GM23338 (cell line): ENCODE data around the gene CTDP1. TPM values are rescaled to one million over a fixed set of nuclear protein-coding genes. Genes with fewer than 3 reads are reported as not detected.

ENCODE experiments used
- ATAC-seq: fragments of 200-7000 bp; cut with Tn5 transposase; 3 replicates; pipeline ENCODE4 v1.9.1; 2020
- DNase-seq: peaks from one replicate; pipeline ENCODE4 v3.0.0-alpha.2; 2015; ENCODE audit warnings: low spot score
- H2AFZ ChIP-seq: fragments of 200-600 bp; sonication (generic); 2 replicates; pipeline ENCODE4 v1.8.0; 2016; ENCODE audit warnings: antibody characterized with exemption, mild to moderate bottlenecking, moderate library complexity
- H3F3A ChIP-seq: fragments of 200-600 bp; sonication (generic); replicated peaks from 2 replicates; pipeline ENCODE4 v1.8.0; 2017; ENCODE audit warnings: antibody characterized with exemption, mixed run types, low read depth
- H3K27ac ChIP-seq: fragments of 200-600 bp; sonication (generic); 2 replicates; pipeline ENCODE4 v1.6.1; 2016; ENCODE audit warnings: low read depth
- H3K27me3 ChIP-seq: fragments of 200-600 bp; sonication (generic); 2 replicates; pipeline ENCODE4 v1.8.0; 2016; ENCODE audit warnings: mild to moderate bottlenecking, mixed run types, moderate library complexity; ENCODE audit not compliant: insufficient read depth
- H3K36me3 ChIP-seq: fragments of 200-600 bp; sonication (generic); 2 replicates; pipeline ENCODE4 v1.8.0; 2016; ENCODE audit warnings: mild to moderate bottlenecking; ENCODE audit not compliant: insufficient read depth
- H3K4me1 ChIP-seq: fragments of 200-600 bp; sonication (generic); 2 replicates; pipeline ENCODE4 v1.8.0; 2016; ENCODE audit warnings: mild to moderate bottlenecking, moderate library complexity; ENCODE audit not compliant: insufficient read depth
- H3K4me2 ChIP-seq: fragments of 200-600 bp; sonication (generic); 2 replicates; pipeline ENCODE4 v1.7.1; 2017; ENCODE audit warnings: mixed run types
- H3K4me3 ChIP-seq: fragments of 200-600 bp; sonication (generic); 2 replicates; pipeline ENCODE4 v1.6.1; 2016; ENCODE audit warnings: mixed run types
- H3K79me2 ChIP-seq: fragments of 200-600 bp; sonication (generic); replicated peaks from 2 replicates; pipeline ENCODE4 v1.8.0; 2017; ENCODE audit warnings: mild to moderate bottlenecking; ENCODE audit not compliant: insufficient read depth
- H3K9me2 ChIP-seq: fragments of 200-600 bp; sonication (generic); 2 replicates; pipeline ENCODE4 v1.8.0; 2017; ENCODE audit not compliant: insufficient read depth
- H4K20me1 ChIP-seq: fragments of 200-600 bp; sonication (generic); replicated peaks from 2 replicates; pipeline ENCODE4 v1.8.0; 2017; ENCODE audit warnings: mild to moderate bottlenecking; ENCODE audit not compliant: insufficient read depth
- H3K27ac Mint-ChIP-seq: 2 replicates; pipeline ENCODE4 v1.8.0; 2020; ENCODE audit warnings: inconsistent platforms, mild to moderate bottlenecking, moderate library complexity, mixed read lengths
- H3K27me3 Mint-ChIP-seq: 3 replicates; pipeline ENCODE4 v1.8.0; 2022; ENCODE audit warnings: low read depth, mild to moderate bottlenecking, moderate library complexity, mixed read lengths, inconsistent platforms; ENCODE audit not compliant: insufficient read depth, poor library complexity
- H3K36me3 Mint-ChIP-seq: 3 replicates; pipeline ENCODE4 v1.8.0; 2021; ENCODE audit warnings: low read depth, mild to moderate bottlenecking, inconsistent platforms, moderate library complexity, mixed read lengths
- H3K4me1 Mint-ChIP-seq: 3 replicates; pipeline ENCODE4 v1.8.0; 2020; ENCODE audit warnings: mild to moderate bottlenecking, inconsistent platforms, mixed read lengths
- H3K4me3 Mint-ChIP-seq: 3 replicates; pipeline ENCODE4 v1.8.0; 2021; ENCODE audit warnings: moderate library complexity, mild to moderate bottlenecking, inconsistent platforms, mixed read lengths
- H3K9me3 Mint-ChIP-seq: 3 replicates; pipeline ENCODE4 v1.8.0; 2020; ENCODE audit warnings: moderate library complexity, mild to moderate bottlenecking, inconsistent platforms, mixed read lengths
- CTCF ChIP-seq, 2 experiments: fragments of 200-600 bp in 1 of 2; sonication (generic) in 1 of 2; conservative IDR thresholded peaks; 2 replicates each; pipeline versions ENCODE4 v1.5.1 to v1.6.1; 2016 to 2017; ENCODE audit warnings: antibody characterized with exemption in 2 of 2, low read depth in 2 of 2, mild to moderate bottlenecking in 2 of 2, moderate library complexity in 1 of 2
- NANOG ChIP-seq: IDR thresholded peaks from 2 replicates; pipeline ENCODE4 v1.6.1; 2016; ENCODE audit warnings: antibody characterized with exemption, borderline replicate concordance
- ZNF114 ChIP-seq: fragments of 250-450 bp; sonication (Bioruptor Pico); IDR thresholded peaks from 2 replicates; pipeline ENCODE4 v1.5.0; 2020; ENCODE audit warnings: mild to moderate bottlenecking, moderate library complexity
- ZNF331 ChIP-seq: fragments of 250-450 bp; sonication (Bioruptor Pico); IDR thresholded peaks from 2 replicates; pipeline ENCODE4 v1.5.0; 2020; ENCODE audit warnings: low read depth, mild to moderate bottlenecking, moderate library complexity
- ZNF462 ChIP-seq: fragments of 250-450 bp; sonication (Bioruptor Pico); IDR thresholded peaks from 2 replicates; pipeline ENCODE4 v1.5.0; 2020; ENCODE audit warnings: mild to moderate bottlenecking, moderate library complexity
- polyA plus RNA-seq: library from polyadenylated mRNA; unstranded; fragments of >200 nt; fragmentation: Nextera tagmentation; extraction: Ambion mirVana; gene quantifications from 2 replicates; pipeline ENCODE4 v1.2.1, GENCODE V29; 2016
- total RNA-seq: library from RNA; depleted of rRNA; stranded (reverse); fragments of >200 nt; shearing (Covaris generic); gene quantifications from 2 replicates; pipeline ENCODE4 v1.2.3, GENCODE V29; 2014

The CTDP1 gene
- total and polyA plus RNA-seq, 2 experiments from 2014 or later: 9.4 to 51.6 TPM

GRCh38 chr18:79640875-79641274, 38.7 kb upstream of the CTDP1 start (continued):
- TF ChIP-seq ZNF462 (CRISPR knock-in tag): no peak
- TF ChIP-seq ZNF331 (CRISPR knock-in tag): no peak
- no peak for TF ChIP-seq CTCF (conservative IDR thresholded peaks at IDR 0.05; ENCODE audit: low read depth in 2 of 2)
- TF ChIP-seq ZNF114 (CRISPR knock-in tag): no peak
- TF ChIP-seq NANOG: no peak

GRCh38 chr18:79641722-79642497, 37.7 kb upstream of the CTDP1 start:
- H2AFZ ChIP-seq: no peak overlapping the region
- Mint-ChIP-seq H3K4me3 (no peak overlapping the region), H3K27ac (no peak overlapping the region), H3K9me3 (no peaks in the 10 kb centered on the region), H3K4me1 (peaks cover 7% of the 10 kb centered on the region; the same call in 2 of the 3 replicates), H3K27me3 (peaks cover 13% of the 10 kb centered on the region), H3K36me3 (no peaks in the 10 kb centered on the region)
- no peak for ATAC-seq
- TF ChIP-seq ZNF462 (CRISPR knock-in tag): no peak
- TF ChIP-seq ZNF114 (CRISPR knock-in tag): no peak
- H3K27me3 ChIP-seq: 0 out of 2 replicates have a peak, but pooled peaks cover 5% of the 10 kb centered on the region
- H3K79me2 ChIP-seq: no peaks in the 10 kb centered on the region
- no peaks in the 10 kb centered on the region for H3K9me2 ChIP-seq
- no peaks in the 10 kb centered on the region for H3K36me3 ChIP-seq
- no peak overlapping the region for H3K4me2 ChIP-seq
- H3K4me1 ChIP-seq: no peaks in the 10 kb centered on the region
- no peak for DNase-seq
- H4K20me1 ChIP-seq: no peaks in the 10 kb centered on the region; the same call in 1 of the 2 replicates
- H3K4me3 ChIP-seq: no peak overlapping the region
- H3K27ac ChIP-seq: no peak overlapping the region
- H3F3A ChIP-seq: no peaks in the 10 kb centered on the region
